ENCODE results near the gene PCIF1.
"Not testable (repeated sequence)": the region's sequence is repeated elsewhere in the genome, so short reads cannot be mapped to it uniquely, and the experiment has no call there.

The PCIF1 gene

DNA sequence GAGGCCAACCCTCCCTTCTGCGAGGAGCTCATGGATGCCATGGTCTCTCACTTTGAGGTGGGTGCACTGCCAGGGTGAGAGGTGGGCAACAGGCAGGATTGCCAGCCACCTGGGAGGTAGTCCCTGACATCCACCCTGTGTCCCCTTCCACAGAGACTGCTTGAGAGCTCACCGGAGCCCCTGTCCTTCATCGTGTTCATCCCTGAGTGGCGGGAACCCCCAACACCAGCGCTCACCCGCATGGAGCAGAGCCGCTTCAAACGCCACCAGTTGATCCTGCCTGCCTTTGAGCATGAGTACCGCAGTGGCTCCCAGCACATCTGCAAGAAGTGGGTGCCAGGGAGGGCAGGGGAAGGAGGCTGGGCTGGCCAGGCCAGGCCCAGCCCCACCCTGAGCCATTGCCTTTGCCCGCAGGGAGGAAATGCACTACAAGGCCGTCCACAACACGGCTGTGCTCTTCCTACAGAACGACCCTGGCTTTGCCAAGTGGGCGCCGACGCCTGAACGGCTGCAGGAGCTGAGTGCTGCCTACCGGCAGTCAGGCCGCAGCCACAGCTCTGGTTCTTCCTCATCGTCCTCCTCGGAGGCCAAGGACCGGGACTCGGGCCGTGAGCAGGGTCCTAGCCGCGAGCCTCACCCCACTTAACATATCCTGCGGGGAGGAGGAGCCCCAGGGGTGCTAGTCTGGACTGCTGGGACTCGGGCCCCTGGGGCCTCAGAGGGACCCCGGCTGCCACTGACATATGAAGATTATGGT lies 12.8 kb downstream of the PCIF1 start:
- no peak for DNase-seq (ENCODE audit: low read depth)

GRCh38 chr20:45948261-45948733 lies 13.8 kb downstream of the PCIF1 start:
- DNase-seq (ENCODE audit: low read depth): no peak

DNA sequence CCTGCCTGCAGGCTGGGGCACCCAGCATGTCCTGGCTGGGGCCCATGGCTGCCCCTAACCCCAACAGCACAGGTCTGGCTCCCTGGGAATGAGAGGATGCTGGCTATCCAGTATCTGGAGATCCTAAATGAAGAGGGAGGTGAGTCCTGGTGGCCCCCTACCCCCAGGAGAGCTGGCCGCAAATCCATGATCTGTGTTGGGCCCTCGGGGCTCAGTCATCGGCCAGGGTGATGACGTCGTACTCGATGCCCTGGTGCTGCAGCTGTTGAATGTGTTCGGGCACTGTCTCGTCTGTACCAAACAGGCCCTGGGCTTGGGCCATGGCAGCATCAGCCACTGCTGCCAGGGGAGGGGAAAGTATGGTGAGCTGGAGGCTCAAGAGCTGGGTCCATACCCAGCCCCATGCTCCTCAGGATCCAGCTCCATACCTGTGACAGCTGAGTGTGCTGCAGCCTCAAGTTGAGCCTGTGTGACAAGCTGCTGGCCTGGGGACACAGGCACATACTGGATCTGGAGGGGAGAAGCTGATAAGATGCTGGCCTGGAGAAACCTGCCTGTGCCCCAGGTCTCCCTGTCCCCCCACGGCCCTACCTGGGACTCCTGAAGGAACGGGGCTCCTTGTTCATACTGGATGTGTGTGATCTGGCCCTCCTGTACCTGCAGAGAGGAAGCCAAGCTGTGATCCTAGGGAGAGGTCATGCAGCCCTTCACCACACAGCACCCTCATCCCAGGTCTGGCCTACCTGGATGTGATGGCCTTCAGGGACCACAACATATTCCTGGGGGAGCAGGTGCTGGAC lies 14.5 kb downstream of the PCIF1 start:
- DNase-seq (ENCODE audit: low read depth): no peak

DNA sequence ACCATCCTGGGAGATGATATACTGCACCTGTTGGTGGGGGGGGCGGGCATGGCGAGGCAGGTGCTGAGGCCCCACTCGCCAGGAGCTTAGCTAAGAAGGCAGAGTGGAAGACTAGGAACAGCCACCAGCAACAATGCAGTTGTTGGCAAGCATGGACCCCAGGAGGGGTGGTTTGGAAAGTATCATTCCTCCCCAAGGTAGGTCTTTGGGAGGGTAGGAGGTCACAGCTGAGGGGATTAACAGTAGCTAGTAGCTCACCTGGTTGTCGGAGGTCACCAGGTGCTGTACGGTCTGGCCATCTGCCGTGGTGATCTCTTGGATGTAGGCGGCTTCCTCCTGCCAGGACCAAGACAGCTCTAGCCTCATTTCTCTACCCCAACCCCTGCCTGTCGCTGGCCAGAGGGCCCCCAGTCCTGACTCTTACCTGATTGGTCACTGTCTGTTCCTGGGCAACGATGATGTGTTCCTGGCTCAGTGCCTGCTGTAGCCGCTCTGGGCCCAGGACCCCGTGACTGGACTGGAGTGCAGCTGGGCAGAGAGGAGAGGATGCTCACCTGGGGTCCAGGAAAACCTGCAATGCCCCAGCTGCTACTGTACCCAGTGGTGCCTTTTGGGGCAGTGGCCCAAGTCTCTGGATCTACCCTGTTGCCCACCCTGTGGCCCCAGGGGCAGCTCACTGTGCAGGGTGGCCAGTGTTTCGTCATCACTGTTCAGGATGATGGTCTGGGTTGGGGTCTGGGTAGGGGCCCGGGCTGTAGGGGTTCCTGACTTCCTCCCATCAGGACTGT lies 15.3 kb downstream of the PCIF1 start:
- no peak for DNase-seq (ENCODE audit: low read depth)

DNA sequence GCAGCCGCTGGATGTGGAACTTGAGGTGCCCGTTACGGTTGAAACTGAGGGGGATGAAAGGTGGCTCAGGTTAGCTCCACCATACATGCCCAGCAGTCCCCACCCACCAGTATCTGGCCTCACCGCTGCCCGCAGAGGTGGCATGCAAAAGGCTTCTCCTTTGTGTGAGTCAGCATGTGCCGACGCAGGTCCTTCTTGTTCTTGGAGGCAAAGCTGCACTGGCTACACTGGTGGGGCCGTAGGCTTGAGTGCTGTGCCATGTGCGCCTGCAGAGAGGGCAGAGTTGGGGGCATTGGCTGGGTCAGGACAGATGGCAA lies 15.8 kb downstream of the PCIF1 start:
- DNase-seq (ENCODE audit: low read depth): no peak

DNA sequence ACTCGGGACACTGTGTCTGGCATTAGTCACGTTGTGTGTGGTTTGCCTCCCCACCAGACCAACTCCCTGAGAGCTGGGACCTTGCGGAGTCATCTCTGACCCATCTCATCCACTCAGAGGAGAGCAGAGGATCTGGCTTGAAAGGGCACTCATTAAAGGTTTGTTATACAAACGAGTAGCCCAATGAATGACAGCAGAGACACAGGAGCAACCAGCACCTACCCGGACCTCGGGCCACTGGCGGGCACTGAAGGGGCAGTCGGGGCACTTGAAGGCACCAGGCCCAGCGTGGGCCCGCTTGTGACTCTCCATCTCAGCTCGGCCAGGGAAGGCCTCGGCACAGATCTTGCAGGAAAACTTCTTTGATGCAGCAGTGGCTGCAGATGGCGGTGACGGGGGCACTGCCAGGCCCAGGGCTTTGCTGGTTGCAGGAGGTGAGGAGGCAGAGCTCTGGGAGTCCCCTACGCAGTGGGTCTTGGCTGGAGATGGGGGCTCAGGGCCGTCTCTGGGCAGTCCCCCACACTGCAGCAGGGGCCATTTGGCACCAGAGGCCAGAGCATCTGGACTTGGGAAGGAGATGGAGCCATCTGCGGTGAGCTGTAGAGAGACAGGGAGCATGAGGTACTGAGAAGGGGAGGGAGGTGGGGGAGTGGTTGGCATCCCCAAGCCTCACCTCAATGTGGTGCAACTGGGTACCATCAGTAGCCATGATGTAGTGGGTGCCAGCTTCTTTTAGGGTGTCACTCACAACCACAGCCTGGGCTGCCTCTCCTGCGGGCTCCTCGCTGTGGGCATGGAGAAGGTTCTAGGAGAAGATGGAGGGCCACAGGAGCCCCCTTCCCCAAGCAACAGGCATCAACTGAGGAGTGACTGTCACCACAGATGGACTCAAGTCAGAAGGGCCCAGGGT lies 17.7 kb downstream of the PCIF1 start:
- DNase-seq (ENCODE audit: low read depth): no peak

DNA sequence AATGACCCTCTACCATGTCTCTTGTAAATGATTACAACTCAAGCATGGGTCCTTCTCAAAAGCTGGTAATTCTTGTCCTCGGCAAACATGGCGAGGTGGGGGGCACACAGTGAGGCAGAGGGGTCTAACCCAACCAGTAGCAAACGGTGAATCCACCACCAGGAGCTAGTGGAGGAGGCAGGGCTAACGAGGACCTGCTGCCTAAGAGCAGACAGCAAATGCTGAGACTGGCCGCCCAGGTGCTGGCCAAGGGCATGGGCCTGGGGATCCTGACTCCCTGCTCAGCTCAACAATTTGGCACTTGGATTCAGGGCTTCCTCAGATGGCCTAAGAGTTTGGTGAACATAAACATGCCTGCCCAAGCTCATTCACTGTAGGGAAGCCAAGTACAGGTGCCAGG lies 18.4 kb downstream of the PCIF1 start:
- no peak for DNase-seq (ENCODE audit: low read depth)

DNA sequence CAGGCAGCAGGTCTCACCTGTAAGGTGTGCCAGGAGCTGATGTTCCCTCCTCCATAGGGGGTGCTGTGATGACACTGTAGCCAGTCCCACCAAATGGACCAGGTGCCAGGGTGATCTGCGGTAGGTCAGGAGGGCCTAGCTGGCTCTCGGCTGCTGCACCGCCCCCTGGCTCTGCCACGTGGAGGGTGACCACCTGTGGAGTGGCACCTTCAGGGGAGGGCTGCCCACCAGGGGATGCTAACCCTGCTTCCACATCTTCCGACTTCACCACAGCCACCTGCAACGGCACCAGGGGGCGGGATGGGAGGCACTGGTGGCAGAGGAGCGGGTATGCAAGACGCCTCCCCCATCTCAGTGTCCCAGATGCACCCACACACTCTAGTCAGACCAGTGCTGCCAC lies 19.2 kb downstream of the PCIF1 start:
- no peak for DNase-seq (ENCODE audit: low read depth)

- DNase-seq (ENCODE audit: low read depth): not testable (repeated sequence)
These were observed 21.8 kb downstream of the PCIF1 start for GRCh38 chr20:45956326-45956725.

- DNase-seq (ENCODE audit: low read depth): no peak
These were observed 22.8 kb downstream of the PCIF1 start for GRCh38 chr20:45957021-45957941.

- no peak for DNase-seq (ENCODE audit: low read depth)
These were observed 24.1 kb downstream of the PCIF1 start for GRCh38 chr20:45958593-45958992.

DNA sequence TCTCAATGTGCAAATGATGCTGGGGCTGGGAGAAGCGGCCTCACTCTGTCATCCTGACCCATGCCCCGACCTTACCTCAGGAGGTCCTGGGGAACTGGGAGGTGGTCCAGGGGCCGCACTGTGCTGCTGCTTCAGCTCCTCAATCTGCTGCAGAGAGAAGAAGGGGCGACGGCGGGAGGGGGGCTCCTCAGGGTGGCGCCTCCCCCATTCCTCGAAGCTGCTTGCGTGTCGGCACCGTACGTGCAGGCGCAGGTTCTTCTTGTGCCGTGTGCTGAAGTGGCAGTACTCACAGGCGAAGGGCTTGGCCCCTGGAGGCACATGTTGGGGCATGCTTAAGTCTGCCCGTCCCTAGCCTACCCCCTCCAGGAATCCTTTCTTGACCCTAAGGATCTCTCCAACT lies 24.6 kb downstream of the PCIF1 start:
- DNase-seq (ENCODE audit: low read depth): no peak

DNA sequence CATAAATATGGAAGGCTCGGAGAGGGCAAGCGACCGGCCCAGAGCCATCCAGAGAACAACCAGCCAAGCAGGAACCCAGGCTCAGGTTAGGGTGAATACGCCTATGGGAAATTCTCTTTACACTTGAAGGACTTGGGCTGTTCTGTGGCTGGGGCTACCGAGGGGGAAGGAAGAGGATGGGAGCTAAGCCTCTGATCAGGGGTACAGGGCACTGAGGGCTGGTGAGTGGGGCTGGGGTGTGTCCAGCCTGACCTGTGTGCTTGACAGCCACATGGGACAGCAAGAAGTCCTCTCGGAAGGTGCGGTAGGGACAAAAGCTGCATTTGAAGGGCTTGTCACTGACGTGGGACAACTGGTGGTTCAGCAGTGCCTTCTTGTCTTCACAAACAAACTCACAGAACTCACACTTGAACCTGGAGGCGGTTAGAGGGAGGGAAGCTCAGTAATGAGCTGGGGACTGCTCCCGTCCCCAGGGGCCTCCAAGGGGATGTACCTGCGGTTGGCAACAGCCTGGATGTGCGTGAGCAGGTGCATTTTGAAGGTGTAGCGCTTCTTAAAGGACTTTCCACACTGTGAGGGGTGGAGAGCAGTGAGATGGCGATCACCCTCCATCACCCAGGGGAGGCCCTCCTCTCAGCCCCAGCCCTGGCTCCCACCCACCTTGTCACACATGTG lies 25.6 kb downstream of the PCIF1 start:
- DNase-seq (ENCODE audit: low read depth): no peak

GRCh38 chr20:45962031-45962755 lies 27.7 kb downstream of the PCIF1 start:
- DNase-seq (ENCODE audit: low read depth): no peak

DNA sequence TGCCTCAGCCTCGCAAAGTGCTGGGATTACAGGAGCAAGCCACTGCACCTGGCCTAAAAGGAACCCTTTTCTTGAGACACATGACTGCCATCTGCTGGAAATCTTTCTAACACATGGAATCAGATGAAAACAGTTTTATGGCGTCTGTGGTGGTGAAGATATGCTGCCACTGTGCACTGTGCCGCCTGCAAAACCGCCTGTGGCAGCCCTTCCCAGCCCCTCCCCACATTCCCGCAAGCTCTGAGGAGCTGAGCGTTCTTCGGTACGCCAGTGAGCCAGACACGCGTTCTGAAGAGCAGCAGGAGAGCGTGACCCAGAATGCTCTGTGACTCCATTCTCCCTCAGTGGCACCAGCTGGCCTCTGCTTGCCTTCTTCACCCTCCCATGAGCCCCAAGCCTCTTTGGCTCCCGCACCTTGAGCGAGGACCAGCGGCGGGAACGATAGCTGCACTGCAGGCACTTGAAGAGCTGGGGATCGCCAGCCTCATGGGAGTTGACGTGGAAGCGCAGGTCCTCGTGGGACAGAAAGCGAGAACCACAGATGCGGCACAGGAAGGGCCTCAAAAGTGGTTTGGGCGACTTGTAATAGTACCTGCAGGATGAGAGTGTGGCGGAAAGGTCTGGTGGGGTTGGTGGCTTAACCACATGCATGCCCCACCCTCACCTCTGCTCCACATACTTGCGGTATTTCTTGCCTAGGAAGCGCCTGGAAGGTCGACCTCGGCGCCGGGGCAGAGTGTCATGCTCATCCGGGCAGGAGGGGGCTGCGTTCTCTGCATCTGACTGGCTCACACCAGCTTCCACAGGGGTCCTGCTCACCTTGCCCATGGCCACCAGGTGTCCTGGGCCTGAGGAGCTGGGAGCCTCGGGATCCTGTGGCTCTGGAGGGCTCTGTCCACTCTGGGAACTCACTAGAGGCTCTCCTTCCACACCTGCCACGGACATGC lies 28.8 kb downstream of the PCIF1 start:
- DNase-seq (ENCODE audit: low read depth): no peak

DNA sequence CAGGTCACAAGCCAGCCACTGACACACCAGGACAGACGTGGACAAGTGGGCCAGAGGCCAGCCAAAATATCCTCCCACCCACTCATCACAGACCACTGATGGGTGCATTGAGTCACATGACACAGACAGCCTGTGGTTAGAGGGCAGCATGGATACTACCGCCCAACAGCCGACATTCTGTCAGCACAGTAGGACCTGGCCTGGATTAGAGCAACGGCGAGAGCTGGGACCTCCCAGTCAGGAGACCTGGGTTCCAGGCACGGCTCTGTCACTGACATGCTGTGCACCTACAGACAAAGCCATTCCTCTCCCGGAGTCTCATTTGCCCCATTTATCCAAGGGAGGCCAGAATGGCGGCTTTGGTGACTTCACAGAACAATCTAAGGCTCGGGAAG lies 29.5 kb downstream of the PCIF1 start:
- no peak for DNase-seq (ENCODE audit: low read depth)

- no peak for DNase-seq (ENCODE audit: low read depth)
These were observed 30.9 kb downstream of the PCIF1 start for GRCh38 chr20:45965169-45966002.
